Heart right ventricle (tissue), 16 donors: Measurements from ENCODE around the gene ANKRD65. TPM values are rescaled to one million over a fixed set of nuclear protein-coding genes. Genes with fewer than 3 reads are reported as not detected.

Experiments used
- ATAC-seq, 8 donors: fragments of 200-7000 bp; cut with Tn5 transposase; one replicate each; pipeline ENCODE4 v1.9.1; 2020; ENCODE audit warnings: mild to moderate bottlenecking in 8 of 8, moderate library complexity in 8 of 8, moderate number of reproducible peaks in 1 of 8
- DNase-seq, 2 donors: peaks; one replicate each; pipeline ENCODE4 v3.0.0-alpha.2; 2020
- H3K27ac ChIP-seq, 10 donors: fragments of 200-600 bp; sonication (generic) in 2 of 10; one replicate each; pipeline versions ENCODE4 v1.5.0 to v1.8.0; 2020 to 2022; ENCODE audit warnings: mild to moderate bottlenecking in 3 of 10
- H3K27me3 ChIP-seq, 7 donors: fragments of 200-600 bp; one replicate each; pipeline ENCODE4 v1.8.0; 2021 to 2022; ENCODE audit warnings: mild to moderate bottlenecking in 2 of 7
- H3K36me3 ChIP-seq, 9 donors: fragments of 200-600 bp; sonication (generic) in 1 of 9; one replicate each; pipeline versions ENCODE4 v1.5.0 to v1.8.0; 2020 to 2022; ENCODE audit warnings: mild to moderate bottlenecking in 2 of 9
- H3K4me1 ChIP-seq, 9 donors: fragments of 200-600 bp; sonication (generic) in 1 of 9; one replicate each; pipeline versions ENCODE4 v1.5.0 to v1.8.0; 2020 to 2022; ENCODE audit warnings: mild to moderate bottlenecking in 4 of 9
- H3K4me3 ChIP-seq, 10 donors: fragments of 200-600 bp; sonication (generic) in 2 of 10; one replicate each; pipeline versions ENCODE4 v1.5.0 to v1.8.0; 2020 to 2022; ENCODE audit warnings: mild to moderate bottlenecking in 7 of 10, moderate library complexity in 2 of 10
- H3K9me3 ChIP-seq, 11 donors: fragments of 200-600 bp in 10 of 11; sonication (generic) in 2 of 11; one replicate each; pipeline versions ENCODE4 v1.5.0 to v1.8.0; 2013 to 2022; ENCODE audit warnings: mild to moderate bottlenecking in 2 of 11, control low read depth in 1 of 11, moderate library complexity in 1 of 11
- WGBS, 2 donors: extraction: QIAGEN DNeasy Blood & Tissue Kit; methylation state at CpG; one replicate each; pipeline ENCODE4 v1.1.7; 2013; ENCODE audit warnings: inconsistent platforms in 1 of 2; 5-methylcytosine and 5-hydroxymethylcytosine counted together
- intact Hi-C, 10 donors: fragments of 100-400 bp; cut with DNase I; formaldehyde crosslinking; loops; one replicate each; pipeline versions ENCODE4 v1.11.1 to v1.14.2; 2022
- polyA plus RNA-seq, 2 donors: library from polyadenylated mRNA; stranded (reverse); fragments of 200-250 nt; gene quantifications; one replicate each; pipeline ENCODE4 v1.2.3, GENCODE V29; 2013
- total RNA-seq, 10 donors: library from RNA; stranded (reverse); fragmentation: NEBNext Ultra II Directional in 3 of 10; extraction: Animal tissue kit (Norgen Biotek cat#: 25700) in 3 of 10; gene quantifications; one replicate each; pipeline versions ENCODE4 v1.2.1 to v1.2.4, GENCODE V29; 2021 to 2023
- TF ChIP-seq, protein P1 (sequence below), 9 donors: fragments of 200-600 bp; sonication (generic) in 2 of 9; IDR thresholded peaks; one replicate each; pipeline versions ENCODE4 v1.5.0 to v1.8.0; 2021 to 2022; ENCODE audit warnings: antibody characterized with exemption in 9 of 9, mild to moderate bottlenecking in 5 of 9, moderate library complexity in 1 of 9
- donor health status: Arrhythmogenic right ventricular cardiomyopathy.
- donor health status: ischemic (EF 13 %, LVEDD 7.1; RV severe dilation, severe dysfunction).
- donor health status: healthy with polysubstance abuse.
- donor health status: DM: no; HTN: yes; CAD: no.
- donor health status: DM: no; HTN: no; CAD: no.
- donor health status: ischemic (EF 25% LVEDD 6.9; RV normal size, moderate dysfunction).
- donor health status: ischemic (EF 25% LVEDD 5.7; RV mildly dilated, moderate dysfunction).
- donor health status: healthy.
- donor health status: DM: yes; HTN: yes; CAD: no.
- donor health status: Ischemic cardiomyopathy.
- donor health status: ischemic (EF 35%, LVEDD 5.7; RV mildly dilated, moderate dysfunction).
- donor health status: nonischemic (EF 11% LVEDD 7.7; RV severe dilation, severe dysfunction).
- donor health status: DM: yes; HTN: yes; CAD: no.
- donor health status: PGD.
- donor health status: ischemic (EF 29% LVEDD 5.4; RV normal size, mild dysfunction).
- donor health status: nonischemic (EF 23%, LVEDD 6.1; RV moderate dilation, normal function).

The ANKRD65 gene
- total and polyA plus RNA-seq, 12 donors = 0.37 to 3.1 (median 1.8) TPM

GRCh38 chr1:1393014-1393413 lies 28.1 kb downstream of the ANKRD65 start:
- no peak overlapping the region for H3K27ac ChIP-seq
- no peak for DNase-seq

GRCh38 chr1:1391225-1391624 lies 29.9 kb downstream of the ANKRD65 start:
- Histone ChIP-seq H3K36me3 (peaks cover 18 to 100% (median 89%) of the 10 kb centered on the region in 9 donors), H3K4me1 (peaks cover 0 to 46% (median 19%) of the 10 kb centered on the region in 9 donors), H3K27ac (peak overlapping the region in 2 of 10 donors; percentile 12 to 41), H3K27me3 (no peaks in the 10 kb centered on the region), H3K4me3 (no peak overlapping the region), H3K9me3 (no peaks in the 10 kb centered on the region)
- 67 to 76% methylated on average over 12 of the region's 12 CpGs for WGBS, 2 donors
- TF ChIP-seq, protein P1, sequence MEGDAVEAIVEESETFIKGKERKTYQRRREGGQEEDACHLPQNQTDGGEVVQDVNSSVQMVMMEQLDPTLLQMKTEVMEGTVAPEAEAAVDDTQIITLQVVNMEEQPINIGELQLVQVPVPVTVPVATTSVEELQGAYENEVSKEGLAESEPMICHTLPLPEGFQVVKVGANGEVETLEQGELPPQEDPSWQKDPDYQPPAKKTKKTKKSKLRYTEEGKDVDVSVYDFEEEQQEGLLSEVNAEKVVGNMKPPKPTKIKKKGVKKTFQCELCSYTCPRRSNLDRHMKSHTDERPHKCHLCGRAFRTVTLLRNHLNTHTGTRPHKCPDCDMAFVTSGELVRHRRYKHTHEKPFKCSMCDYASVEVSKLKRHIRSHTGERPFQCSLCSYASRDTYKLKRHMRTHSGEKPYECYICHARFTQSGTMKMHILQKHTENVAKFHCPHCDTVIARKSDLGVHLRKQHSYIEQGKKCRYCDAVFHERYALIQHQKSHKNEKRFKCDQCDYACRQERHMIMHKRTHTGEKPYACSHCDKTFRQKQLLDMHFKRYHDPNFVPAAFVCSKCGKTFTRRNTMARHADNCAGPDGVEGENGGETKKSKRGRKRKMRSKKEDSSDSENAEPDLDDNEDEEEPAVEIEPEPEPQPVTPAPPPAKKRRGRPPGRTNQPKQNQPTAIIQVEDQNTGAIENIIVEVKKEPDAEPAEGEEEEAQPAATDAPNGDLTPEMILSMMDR (IDR thresholded peaks at IDR 0.05) = no peak
- ATAC-seq (no peak), DNase-seq (no peak)
- intact Hi-C loops = no loop called here

More at GRCh38 chr1:1393014-1393413, 28.1 kb downstream of the ANKRD65 start:
- Histone ChIP-seq H3K27me3 (no peaks in the 10 kb centered on the region), H3K4me3 (no peak overlapping the region), H3K9me3 (no peaks in the 10 kb centered on the region), H3K4me1 (peaks cover 2 to 62% (median 36%) of the 10 kb centered on the region in 9 donors), H3K36me3 (peaks cover 15 to 100% (median 86%) of the 10 kb centered on the region in 9 donors)
- TF ChIP-seq, protein P1 (IDR thresholded peaks at IDR 0.05) = no peak
- ATAC-seq = no peak
- intact Hi-C loops = no loop called here
- 87 to 92% methylated on average over 4 of the region's 4 CpGs for WGBS, 2 donors

GRCh38 chr1:1390675-1391074 lies 30.4 kb downstream of the ANKRD65 start:
- Histone ChIP-seq H3K36me3 (peaks cover 22 to 100% (median 91%) of the 10 kb centered on the region in 9 donors), H3K27me3 (no peaks in the 10 kb centered on the region), H3K27ac (peak overlapping the region in 2 of 10 donors; percentile 37 to 41), H3K4me1 (peaks cover 0 to 41% (median 16%) of the 10 kb centered on the region in 9 donors), H3K9me3 (no peaks in the 10 kb centered on the region), H3K4me3 (no peak overlapping the region)
- WGBS, 2 donors = 69 to 78% methylated on average over 12 of the region's 12 CpGs
- TF ChIP-seq, protein P1 (IDR thresholded peaks at IDR 0.05) = no peak
- no peak for DNase-seq
- intact Hi-C loops = no loop called here
- peak in 1 of 8 donors; percentile 27 for ATAC-seq

GRCh38 chr1:1388078-1388472 lies 33.0 kb downstream of the ANKRD65 start:
- Histone ChIP-seq H3K4me3 (no peak overlapping the region), H3K9me3 (no peaks in the 10 kb centered on the region), H3K27ac (no peak overlapping the region), H3K27me3 (no peaks in the 10 kb centered on the region), H3K36me3 (peaks cover 20 to 93% (median 77%) of the 10 kb centered on the region in 9 donors), H3K4me1 (peaks cover 0 to 20% (median 9%) of the 10 kb centered on the region in 9 donors)
- TF ChIP-seq, protein P1 (IDR thresholded peaks at IDR 0.05) = no peak
- DNase-seq (no peak), ATAC-seq (no peak)
- intact Hi-C loops = no loop called here
- 96 to 97% methylated on average over 16 of the region's 16 CpGs for WGBS, 2 donors
